Urothelium cell line (cell line): ENCODE measurements around the gene FOXP1.

Experiments
- DNase-seq: peaks from one replicate; pipeline ENCODE4 v3.0.0; 2011; ENCODE audit warnings: low spot score, mixed read lengths
- FAIRE-seq: peaks from 2 replicates; lab custom pipeline; 2011; peaks lifted over from hg19 to GRCh38; lab: Jason Lieb, UNC

Gene FOXP1

GRCh38 chr3:71228156-71228866 is 355.2 kb downstream of the FOXP1 start:
- no peak for DNase-seq
- no peak for FAIRE-seq

GRCh38 chr3:71227270-71227661 is 356.3 kb downstream of the FOXP1 start:
- DNase-seq (no peak), FAIRE-seq (no peak)

GRCh38 chr3:71226565-71227269 is 356.8 kb downstream of the FOXP1 start:
- no peak for FAIRE-seq
- DNase-seq: no peak

GRCh38 chr3:71225951-71226564 is 357.5 kb downstream of the FOXP1 start:
- FAIRE-seq (no peak), DNase-seq (no peak)

GRCh38 chr3:71225002-71225684 is 358.4 kb downstream of the FOXP1 start:
- DNase-seq (no peak), FAIRE-seq (no peak)

GRCh38 chr3:71219744-71220638 is 363.5 kb downstream of the FOXP1 start:
- DNase-seq (no peak), FAIRE-seq (no peak)

- FAIRE-seq: no peak
- DNase-seq: no peak
Observed at GRCh38 chr3:71218508-71218907, 365.0 kb downstream of the FOXP1 start.

GRCh38 chr3:71217640-71218222 is 365.8 kb downstream of the FOXP1 start:
- DNase-seq: no peak

GRCh38 chr3:71215351-71215750 is 368.2 kb downstream of the FOXP1 start:
- DNase-seq (no peak), FAIRE-seq (no peak)

More at GRCh38 chr3:71217640-71218222, 365.8 kb downstream of the FOXP1 start:
- FAIRE-seq: no peak

GRCh38 chr3:71214797-71215196 is 368.7 kb downstream of the FOXP1 start:
- DNase-seq (no peak), FAIRE-seq (no peak)

GRCh38 chr3:71214016-71214415 is 369.5 kb downstream of the FOXP1 start:
- DNase-seq: no peak
- FAIRE-seq: no peak

GRCh38 chr3:71211083-71211482 is 372.4 kb downstream of the FOXP1 start:
- FAIRE-seq (no peak), DNase-seq (no peak)

- FAIRE-seq (no peak), DNase-seq (no peak)
Observed at GRCh38 chr3:71210257-71211007, 373.1 kb downstream of the FOXP1 start.

GRCh38 chr3:71208211-71209095 is 375.1 kb downstream of the FOXP1 start:
- FAIRE-seq: no peak
- no peak for DNase-seq

- FAIRE-seq (no peak), DNase-seq (no peak)
Observed at GRCh38 chr3:71207632-71208031, 375.9 kb downstream of the FOXP1 start.

GRCh38 chr3:71206305-71207165 is 377.0 kb downstream of the FOXP1 start:
- FAIRE-seq (no peak), DNase-seq (no peak)

- FAIRE-seq (no peak), DNase-seq (no peak)
Observed at GRCh38 chr3:71203727-71204488, 379.6 kb downstream of the FOXP1 start.
